ENCODE data around the gene GAB3. TPM values are rescaled to one million over a fixed set of nuclear protein-coding genes. Genes with fewer than 3 reads are reported as not detected.

The GAB3 gene
- total RNA-seq, 1 experiment from 2014 or later: not detected

- peak in 1 of 2 experiments; percentile 8 for TF ChIP-seq CTCF (IDR thresholded peaks at IDR 0.05; ENCODE audit: insufficient read depth in 1 of 2, low read depth in 1 of 2, low read length in 1 of 2, severe bottlenecking in 1 of 2, unreplicated experiment in 1 of 2)
- Histone ChIP-seq H3K4me1 (no peaks in the 10 kb centered on the region), H3K27me3 (replicated peaks; ENCODE audit: control insufficient read depth, insufficient read depth, low read length) (no peaks in the 10 kb centered on the region), H3K36me3 (ENCODE audit: control insufficient read depth, insufficient read depth, low read length) (no peaks in the 10 kb centered on the region), H3K9me3 (no peaks in the 10 kb centered on the region), H3K4me3 (ENCODE audit: low read depth, low read length) (no peak overlapping the region)
- H3K36me3 Mint-ChIP-seq (ENCODE audit: insufficient read depth, unreplicated experiment): no peaks in the 10 kb centered on the region
- H3K4me1 Mint-ChIP-seq (ENCODE audit: low read depth, unreplicated experiment): no peaks in the 10 kb centered on the region
- intact Hi-C loops (cut with micrococcal nuclease; ENCODE audit: unreplicated experiment): loop anchor here (1.0 kb wide), 1 partner anchor 125 kb away; no protein-coding TSS in a partner anchor
- no peak for DNase-seq
- H3K9me3 Mint-ChIP-seq (ENCODE audit: unreplicated experiment): no peaks in the 10 kb centered on the region
- H3K27me3 Mint-ChIP-seq (ENCODE audit: insufficient read depth, unreplicated experiment): peaks cover 13% of the 10 kb centered on the region
- CTCF ChIA-PET: no interaction called here
- H3K4me3 Mint-ChIP-seq (ENCODE audit: unreplicated experiment): no peak overlapping the region
- POLR2A ChIA-PET: no interaction called here
- BruUV-seq (replicated peaks): no TSS peak
- no peak overlapping the region for H3K27ac Mint-ChIP-seq (ENCODE audit: unreplicated experiment)
Observed at GRCh38 chrX:154715825-154716224, 35.1 kb downstream of the GAB3 start.

- no peaks in the 10 kb centered on the region for H3K9me3 ChIP-seq
- no peaks in the 10 kb centered on the region for H3K4me1 ChIP-seq
- Mint-ChIP-seq H3K36me3 (ENCODE audit: insufficient read depth, unreplicated experiment) (no peaks in the 10 kb centered on the region), H3K27ac (ENCODE audit: unreplicated experiment) (no peak overlapping the region), H3K9me3 (ENCODE audit: unreplicated experiment) (no peaks in the 10 kb centered on the region), H3K4me1 (ENCODE audit: low read depth, unreplicated experiment) (no peaks in the 10 kb centered on the region), H3K4me3 (ENCODE audit: unreplicated experiment) (no peak overlapping the region), H3K27me3 (ENCODE audit: insufficient read depth, unreplicated experiment) (peaks cover 13% of the 10 kb centered on the region)
- peak; percentile 45 to 54 for TF ChIP-seq CTCF (IDR thresholded peaks at IDR 0.05; ENCODE audit: insufficient read depth in 1 of 2, low read depth in 1 of 2, low read length in 1 of 2, severe bottlenecking in 1 of 2, unreplicated experiment in 1 of 2)
- POLR2A ChIA-PET: no interaction called here
- no TSS peak for BruUV-seq (replicated peaks)
- CTCF ChIA-PET: no interaction called here
- DNase-seq: peak in 1 of 2 experiments; percentile 43
- no peak overlapping the region for H3K4me3 ChIP-seq (ENCODE audit: low read depth, low read length)
- intact Hi-C loops (cut with micrococcal nuclease; ENCODE audit: unreplicated experiment): loop anchor here (1.0 kb wide), 1 partner anchor 126 kb away; no protein-coding TSS in a partner anchor
- H3K36me3 ChIP-seq (ENCODE audit: control insufficient read depth, insufficient read depth, low read length): no peaks in the 10 kb centered on the region
- H3K27me3 ChIP-seq (replicated peaks; ENCODE audit: control insufficient read depth, insufficient read depth, low read length): no peaks in the 10 kb centered on the region
Observed at GRCh38 chrX:154714925-154715324, 36.0 kb downstream of the GAB3 start.

DNA sequence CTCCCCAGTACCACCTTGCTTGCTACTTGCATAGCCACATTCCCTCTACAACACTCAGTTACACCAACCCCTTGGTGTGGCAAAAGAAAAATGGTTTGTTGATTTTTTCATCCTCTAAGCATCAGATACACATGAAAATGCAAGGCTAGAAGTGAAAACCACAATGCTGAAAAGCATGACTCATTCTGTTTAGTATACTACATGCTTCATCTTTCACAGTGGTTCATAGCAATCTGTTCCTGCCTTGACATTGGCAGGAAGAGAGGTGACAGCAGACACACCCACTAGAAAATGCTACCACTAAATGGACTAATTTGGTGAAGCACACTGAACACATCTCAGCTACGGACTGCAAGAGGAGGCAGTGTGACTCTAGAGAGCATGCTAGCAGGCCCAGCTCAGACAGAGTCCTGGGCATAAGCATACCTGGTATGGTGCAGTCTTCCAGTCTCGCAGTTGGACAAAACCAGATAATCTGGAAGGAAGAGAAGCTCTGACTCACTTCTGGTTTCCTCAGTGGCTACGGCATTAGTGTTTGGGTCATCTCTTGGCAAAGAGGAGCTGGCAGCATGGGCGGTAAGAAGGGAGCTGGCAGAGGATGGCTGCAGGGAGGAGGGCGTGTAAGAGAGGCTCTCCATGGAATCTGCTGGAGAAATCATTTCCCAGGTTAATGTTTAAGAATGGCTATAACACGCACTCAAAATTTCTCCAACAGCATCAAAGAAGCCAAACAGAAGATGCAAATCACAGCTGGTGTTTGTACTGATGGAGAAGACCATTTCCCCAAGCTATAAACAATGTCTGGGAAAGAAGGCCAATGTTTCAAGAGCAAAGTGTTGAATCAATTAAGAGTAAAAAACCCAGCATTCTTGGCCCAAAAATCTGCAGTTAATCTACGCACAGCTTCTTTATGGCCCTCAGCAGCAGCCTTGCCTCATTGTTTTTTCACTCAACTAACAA, 37.8 kb downstream of the GAB3 start:
- intact Hi-C loops (cut with micrococcal nuclease; ENCODE audit: unreplicated experiment): no loop called here
- CTCF ChIA-PET: no interaction called here
- no peak for DNase-seq
- TF ChIP-seq CTCF (IDR thresholded peaks at IDR 0.05; ENCODE audit: insufficient read depth in 1 of 2, low read depth in 1 of 2, low read length in 1 of 2, severe bottlenecking in 1 of 2, unreplicated experiment in 1 of 2): no peak
- BruUV-seq (replicated peaks): no TSS peak
- no peak overlapping the region for H3K27ac Mint-ChIP-seq (ENCODE audit: unreplicated experiment)
- H3K27me3 ChIP-seq (replicated peaks; ENCODE audit: control insufficient read depth, insufficient read depth, low read length): no peaks in the 10 kb centered on the region
- H3K4me3 Mint-ChIP-seq (ENCODE audit: unreplicated experiment): no peak overlapping the region
- no peaks in the 10 kb centered on the region for H3K9me3 Mint-ChIP-seq (ENCODE audit: unreplicated experiment)
- H3K4me1 Mint-ChIP-seq (ENCODE audit: low read depth, unreplicated experiment): no peaks in the 10 kb centered on the region
- H3K27me3 Mint-ChIP-seq (ENCODE audit: insufficient read depth, unreplicated experiment): peaks cover 7% of the 10 kb centered on the region
- POLR2A ChIA-PET: no interaction called here
- H3K4me3 ChIP-seq (ENCODE audit: low read depth, low read length): no peak overlapping the region
- H3K36me3 ChIP-seq (ENCODE audit: control insufficient read depth, insufficient read depth, low read length): no peaks in the 10 kb centered on the region
- H3K36me3 Mint-ChIP-seq (ENCODE audit: insufficient read depth, unreplicated experiment): no peaks in the 10 kb centered on the region
- no peaks in the 10 kb centered on the region for H3K4me1 ChIP-seq
- H3K9me3 ChIP-seq: no peaks in the 10 kb centered on the region

All from Caco-2 (cell line).